ENCODE measurements around the gene ERCC2. TPM values are rescaled to one million over a fixed set of nuclear protein-coding genes. Genes with fewer than 3 reads are reported as not detected.

Gene ERCC2
- polyA plus RNA-seq, 1 donor (not counting 4 experiments of a cell fraction or from before 2014, with no cell fraction given) = 27.6 TPM

- H3K4me1 ChIP-seq (ENCODE audit: control insufficient read depth, extremely low read depth, insufficient read depth, low read length) = peaks cover 27% of the 10 kb centered on the region
- H3K4me3 ChIP-seq (ENCODE audit: control insufficient read depth in 2 of 3, extremely low read depth in 1 of 3, insufficient read depth in 2 of 3, low read depth in 1 of 3, low read length in 3 of 3) = peak overlapping the region in 1 of 3 experiments; percentile 15
- no peak overlapping the region for H2AFZ ChIP-seq (ENCODE audit: control insufficient read depth, low read length)
- H3K9me3 ChIP-seq (ENCODE audit: control insufficient read depth, low read depth, low read length) = no peaks in the 10 kb centered on the region
- H4K20me1 ChIP-seq (ENCODE audit: control insufficient read depth, extremely low read depth, insufficient read depth, low read length) = no peaks in the 10 kb centered on the region
- H3K36me3 ChIP-seq (ENCODE audit: control insufficient read depth in 2 of 2, extremely low read depth in 1 of 2, insufficient read depth in 2 of 2, low read length in 2 of 2) = peaks cover 21 to 30% of the 10 kb centered on the region in 2 experiments
- peak; percentile 48 for FAIRE-seq
- dilution Hi-C loops (cut with MboI; ENCODE audit: extremely low pct_ligation_motif_present, low sequenced_read_pairs) = no loop called here
- no peak overlapping the region for H3K9ac ChIP-seq (ENCODE audit: control insufficient read depth, extremely low read depth, insufficient read depth, low read length)
- TF ChIP-seq EZH2 (IDR thresholded peaks at IDR 0.05; ENCODE audit: low read length) (no peak), CTCF (optimal IDR thresholded peaks at IDR 0.05 in 1 of 3, IDR thresholded peaks at IDR 0.05 in 1 of 3, conservative IDR thresholded peaks at IDR 0.05 in 1 of 3; ENCODE audit: extremely low read depth in 1 of 3, insufficient read depth in 2 of 3, low read length in 3 of 3) (no peak)
- no peaks in the 10 kb centered on the region for H3K27me3 ChIP-seq (ENCODE audit: control insufficient read depth, extremely low read depth, insufficient read depth, low read length)
- H3K27ac ChIP-seq (ENCODE audit: control insufficient read depth, insufficient read depth, low read length) = peak overlapping the region; percentile 8
- H3K79me2 ChIP-seq (ENCODE audit: control insufficient read depth, insufficient read depth, low read length) = peaks cover 78% of the 10 kb centered on the region
- DNase-seq (ENCODE audit: low read depth, low spot score) = peak; percentile 90
- H3K9me1 ChIP-seq (ENCODE audit: control insufficient read depth, extremely low read depth, insufficient read depth, low read length) = no peaks in the 10 kb centered on the region
- peak overlapping the region; percentile 68 for H3K4me2 ChIP-seq (ENCODE audit: control insufficient read depth, extremely low read depth, insufficient read depth, low read depth, low read length)
These were observed 29.8 kb upstream of the ERCC2 start for GRCh38 chr19:45400192-45400591.

- Histone ChIP-seq H4K20me1 (ENCODE audit: control insufficient read depth, extremely low read depth, insufficient read depth, low read length) (peaks cover 4% of the 10 kb centered on the region), H3K4me3 (ENCODE audit: control insufficient read depth in 2 of 3, extremely low read depth in 1 of 3, insufficient read depth in 2 of 3, low read depth in 1 of 3, low read length in 3 of 3) (no peak overlapping the region), H3K9me1 (ENCODE audit: control insufficient read depth, extremely low read depth, insufficient read depth, low read length) (no peaks in the 10 kb centered on the region), H3K4me2 (ENCODE audit: control insufficient read depth, extremely low read depth, insufficient read depth, low read depth, low read length) (no peak overlapping the region), H3K9me3 (ENCODE audit: control insufficient read depth, low read depth, low read length) (no peaks in the 10 kb centered on the region), H3K79me2 (ENCODE audit: control insufficient read depth, insufficient read depth, low read length) (peaks cover 53% of the 10 kb centered on the region), H3K27ac (ENCODE audit: control insufficient read depth, insufficient read depth, low read length) (no peak overlapping the region), H3K36me3 (ENCODE audit: control insufficient read depth in 2 of 2, extremely low read depth in 1 of 2, insufficient read depth in 2 of 2, low read length in 2 of 2) (peaks cover 38 to 49% of the 10 kb centered on the region in 2 experiments), H3K4me1 (ENCODE audit: control insufficient read depth, extremely low read depth, insufficient read depth, low read length) (peaks cover 8% of the 10 kb centered on the region), H2AFZ (ENCODE audit: control insufficient read depth, low read length) (no peak overlapping the region), H3K9ac (ENCODE audit: control insufficient read depth, extremely low read depth, insufficient read depth, low read length) (no peak overlapping the region), H3K27me3 (ENCODE audit: control insufficient read depth, extremely low read depth, insufficient read depth, low read length) (no peaks in the 10 kb centered on the region)
- TF ChIP-seq CTCF (optimal IDR thresholded peaks at IDR 0.05 in 1 of 3, IDR thresholded peaks at IDR 0.05 in 1 of 3, conservative IDR thresholded peaks at IDR 0.05 in 1 of 3; ENCODE audit: extremely low read depth in 1 of 3, insufficient read depth in 2 of 3, low read length in 3 of 3) (no peak), EZH2 (IDR thresholded peaks at IDR 0.05; ENCODE audit: low read length) (no peak)
- DNase-seq (ENCODE audit: low read depth, low spot score) = no peak
- FAIRE-seq = no peak
- dilution Hi-C loops (cut with MboI; ENCODE audit: extremely low pct_ligation_motif_present, low sequenced_read_pairs) = no loop called here
These were observed 25.6 kb upstream of the ERCC2 start for GRCh38 chr19:45395821-45396617.

Measured in keratinocyte (primary cell).